Neural cell (in vitro differentiated cells): ENCODE data around the gene NCK2. TPM values are rescaled to one million over a fixed set of nuclear protein-coding genes. Genes with fewer than 3 reads are reported as not detected.

Experiments used
- H2AFZ ChIP-seq: fragments of 200-600, 300-800 bp; sonication (generic), shearing (Covaris generic); 2 replicates; pipeline ENCODE4 v1.6.0; 2014; ENCODE audit warnings: low read depth, mild to moderate bottlenecking, antibody characterized with exemption, low read length, moderate library complexity
- H3F3A ChIP-seq: fragments of 200-600 bp; shearing (Covaris generic); 2 replicates; pipeline ENCODE4 v1.6.1; 2016; ENCODE audit warnings: mild to moderate bottlenecking, moderate library complexity, mixed read lengths, antibody characterized with exemption, low read length; ENCODE audit not compliant: insufficient read depth, poor library complexity, severe bottlenecking
- H3K27ac ChIP-seq: fragments of 200-600, 300-800 bp; sonication (generic), shearing (Covaris generic); 2 replicates; pipeline ENCODE4 v1.5.1; 2014; ENCODE audit warnings: mild to moderate bottlenecking, low read length, moderate library complexity
- H3K27me3 ChIP-seq: fragments of 300-800, 200-600 bp; sonication (generic), shearing (Covaris generic); 2 replicates; pipeline ENCODE4 v1.6.0; 2014; ENCODE audit warnings: mild to moderate bottlenecking, low read depth, low read length, moderate library complexity; ENCODE audit not compliant: insufficient read depth
- H3K36me3 ChIP-seq: fragments of 300-800, 200-600 bp; sonication (generic), shearing (Covaris generic); 2 replicates; pipeline ENCODE4 v1.5.1; 2014; ENCODE audit warnings: mild to moderate bottlenecking, antibody characterized with exemption, low read length, moderate library complexity; ENCODE audit not compliant: insufficient read depth
- H3K4me2 ChIP-seq: fragments of 300-800, 200-600 bp; sonication (generic), shearing (Covaris generic); 2 replicates; pipeline ENCODE4 v1.6.0; 2014; ENCODE audit warnings: mild to moderate bottlenecking, low read length
- H3K4me3 ChIP-seq: fragments of 300-800, 200-600 bp; sonication (generic), shearing (Covaris generic); 2 replicates; pipeline ENCODE4 v1.5.1; 2014; ENCODE audit warnings: mild to moderate bottlenecking, low read length, moderate library complexity
- H3K79me2 ChIP-seq: fragments of 200-600 bp; shearing (Covaris generic); replicated peaks from 2 replicates; pipeline ENCODE4 v1.6.0; 2014; ENCODE audit warnings: mild to moderate bottlenecking, low read length, moderate library complexity; ENCODE audit not compliant: insufficient read depth
- H3K9ac ChIP-seq: fragments of 300-800, 200-600 bp; sonication (generic), shearing (Covaris generic); 2 replicates; pipeline ENCODE4 v1.6.1; 2016; ENCODE audit warnings: mild to moderate bottlenecking, low read length, mixed read lengths
- H3K9me2 ChIP-seq: fragments of 200-600 bp; shearing (Covaris generic); 2 replicates; pipeline ENCODE4 v1.6.1; 2016; ENCODE audit warnings: mild to moderate bottlenecking, low read length, mixed read lengths; ENCODE audit not compliant: insufficient read depth
- H3K9me3 ChIP-seq: fragments of 200-600, 300-800 bp; sonication (generic), shearing (Covaris generic); 2 replicates; pipeline ENCODE4 v1.6.1; 2016; ENCODE audit warnings: mild to moderate bottlenecking, mixed run types, low read length, moderate library complexity, mixed read lengths
- H4K20me1 ChIP-seq: fragments of 200-600 bp; shearing (Covaris generic); 2 replicates; pipeline ENCODE4 v1.6.1; 2016; ENCODE audit warnings: mild to moderate bottlenecking, mixed run types; ENCODE audit not compliant: insufficient read depth
- EP300 ChIP-seq: fragments of 450-650 bp; conservative IDR thresholded peaks from 2 replicates; pipeline ENCODE4 v1.6.1; 2014; ENCODE audit warnings: antibody characterized with exemption, mild to moderate bottlenecking, moderate library complexity; ENCODE audit not compliant: poor library complexity, severe bottlenecking
- EZH2 ChIP-seq: fragments of 200-600, 300-800 bp; shearing (Covaris generic), sonication (generic); IDR thresholded peaks from 2 replicates; pipeline ENCODE4 v1.6.1; 2014; ENCODE audit warnings: antibody characterized with exemption, low read length, borderline replicate concordance, mild to moderate bottlenecking; ENCODE audit not compliant: insufficient read depth, poor library complexity, severe bottlenecking
- MXI1 ChIP-seq: fragments of 450-650 bp; conservative IDR thresholded peaks from 2 replicates; pipeline ENCODE4 v1.6.1; 2014; ENCODE audit warnings: antibody characterized with exemption, mild to moderate bottlenecking; ENCODE audit not compliant: poor library complexity, severe bottlenecking
- POLR2AphosphoS5 ChIP-seq: IDR thresholded peaks from 2 replicates; pipeline ENCODE4 v1.6.1; 2012
- RAD21 ChIP-seq: fragments of 450-650 bp; conservative IDR thresholded peaks from 2 replicates; pipeline ENCODE4 v1.6.1; 2014; ENCODE audit warnings: antibody characterized with exemption, mild to moderate bottlenecking, moderate library complexity
- SMC3 ChIP-seq: fragments of 450-650 bp; conservative IDR thresholded peaks from 2 replicates; pipeline ENCODE4 v1.6.1; 2014; ENCODE audit warnings: antibody characterized with exemption, mild to moderate bottlenecking, moderate library complexity; ENCODE audit not compliant: poor library complexity
- TAF1 ChIP-seq: IDR thresholded peaks from 2 replicates; pipeline ENCODE4 v1.6.1; 2012; ENCODE audit warnings: low read depth
- polyA plus RNA-seq: library from polyadenylated mRNA; depleted of rRNA; stranded (reverse); fragments of >200 nt; gene quantifications from 2 replicates; pipeline ENCODE4 v1.2.3, GENCODE V29; 2014
- TF ChIP-seq, protein P1 (sequence below): IDR thresholded peaks from 2 replicates; pipeline ENCODE4 v1.6.1; 2012; ENCODE audit warnings: borderline replicate concordance
- TF ChIP-seq, protein P2 (sequence below): fragments of 450-650 bp; IDR thresholded peaks from 2 replicates; pipeline ENCODE4 v1.5.1; 2014; ENCODE audit warnings: antibody characterized with exemption, mild to moderate bottlenecking, moderate library complexity; ENCODE audit not compliant: poor library complexity, severe bottlenecking

NCK2 gene
- polyA plus RNA-seq, 1 donor from 2014 or later, result 49.4 TPM

DNA sequence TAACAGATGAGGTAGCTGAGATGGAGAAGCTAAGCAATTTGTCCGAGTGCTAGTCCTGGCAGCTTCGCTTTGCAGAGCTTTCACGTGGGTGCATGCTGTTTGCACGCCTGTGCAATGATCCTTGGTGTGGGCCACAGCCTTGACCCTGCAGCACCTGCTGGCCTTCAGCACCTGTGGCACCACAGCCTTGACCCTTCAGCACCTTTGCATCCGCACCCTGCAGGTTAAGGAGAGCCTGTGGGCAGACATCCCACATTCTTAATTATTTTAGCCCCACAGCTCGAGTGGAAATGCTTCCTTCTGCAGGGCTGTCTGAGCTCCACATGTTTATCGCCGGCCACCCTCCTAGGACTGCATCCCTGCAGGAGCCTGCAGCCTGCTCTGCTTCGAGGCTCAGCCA is 19.3 kb downstream of the NCK2 start:
- TF ChIP-seq, protein P1, sequence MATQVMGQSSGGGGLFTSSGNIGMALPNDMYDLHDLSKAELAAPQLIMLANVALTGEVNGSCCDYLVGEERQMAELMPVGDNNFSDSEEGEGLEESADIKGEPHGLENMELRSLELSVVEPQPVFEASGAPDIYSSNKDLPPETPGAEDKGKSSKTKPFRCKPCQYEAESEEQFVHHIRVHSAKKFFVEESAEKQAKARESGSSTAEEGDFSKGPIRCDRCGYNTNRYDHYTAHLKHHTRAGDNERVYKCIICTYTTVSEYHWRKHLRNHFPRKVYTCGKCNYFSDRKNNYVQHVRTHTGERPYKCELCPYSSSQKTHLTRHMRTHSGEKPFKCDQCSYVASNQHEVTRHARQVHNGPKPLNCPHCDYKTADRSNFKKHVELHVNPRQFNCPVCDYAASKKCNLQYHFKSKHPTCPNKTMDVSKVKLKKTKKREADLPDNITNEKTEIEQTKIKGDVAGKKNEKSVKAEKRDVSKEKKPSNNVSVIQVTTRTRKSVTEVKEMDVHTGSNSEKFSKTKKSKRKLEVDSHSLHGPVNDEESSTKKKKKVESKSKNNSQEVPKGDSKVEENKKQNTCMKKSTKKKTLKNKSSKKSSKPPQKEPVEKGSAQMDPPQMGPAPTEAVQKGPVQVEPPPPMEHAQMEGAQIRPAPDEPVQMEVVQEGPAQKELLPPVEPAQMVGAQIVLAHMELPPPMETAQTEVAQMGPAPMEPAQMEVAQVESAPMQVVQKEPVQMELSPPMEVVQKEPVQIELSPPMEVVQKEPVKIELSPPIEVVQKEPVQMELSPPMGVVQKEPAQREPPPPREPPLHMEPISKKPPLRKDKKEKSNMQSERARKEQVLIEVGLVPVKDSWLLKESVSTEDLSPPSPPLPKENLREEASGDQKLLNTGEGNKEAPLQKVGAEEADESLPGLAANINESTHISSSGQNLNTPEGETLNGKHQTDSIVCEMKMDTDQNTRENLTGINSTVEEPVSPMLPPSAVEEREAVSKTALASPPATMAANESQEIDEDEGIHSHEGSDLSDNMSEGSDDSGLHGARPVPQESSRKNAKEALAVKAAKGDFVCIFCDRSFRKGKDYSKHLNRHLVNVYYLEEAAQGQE, result no peak
- no peak for TF ChIP-seq SMC3
- TF ChIP-seq EP300, result no peak
- TF ChIP-seq EZH2, result no peak
- TF ChIP-seq, protein P2, sequence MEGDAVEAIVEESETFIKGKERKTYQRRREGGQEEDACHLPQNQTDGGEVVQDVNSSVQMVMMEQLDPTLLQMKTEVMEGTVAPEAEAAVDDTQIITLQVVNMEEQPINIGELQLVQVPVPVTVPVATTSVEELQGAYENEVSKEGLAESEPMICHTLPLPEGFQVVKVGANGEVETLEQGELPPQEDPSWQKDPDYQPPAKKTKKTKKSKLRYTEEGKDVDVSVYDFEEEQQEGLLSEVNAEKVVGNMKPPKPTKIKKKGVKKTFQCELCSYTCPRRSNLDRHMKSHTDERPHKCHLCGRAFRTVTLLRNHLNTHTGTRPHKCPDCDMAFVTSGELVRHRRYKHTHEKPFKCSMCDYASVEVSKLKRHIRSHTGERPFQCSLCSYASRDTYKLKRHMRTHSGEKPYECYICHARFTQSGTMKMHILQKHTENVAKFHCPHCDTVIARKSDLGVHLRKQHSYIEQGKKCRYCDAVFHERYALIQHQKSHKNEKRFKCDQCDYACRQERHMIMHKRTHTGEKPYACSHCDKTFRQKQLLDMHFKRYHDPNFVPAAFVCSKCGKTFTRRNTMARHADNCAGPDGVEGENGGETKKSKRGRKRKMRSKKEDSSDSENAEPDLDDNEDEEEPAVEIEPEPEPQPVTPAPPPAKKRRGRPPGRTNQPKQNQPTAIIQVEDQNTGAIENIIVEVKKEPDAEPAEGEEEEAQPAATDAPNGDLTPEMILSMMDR, result no peak
- TF ChIP-seq TAF1, result no peak
- TF ChIP-seq RAD21, result no peak
- TF ChIP-seq MXI1, result no peak
- TF ChIP-seq POLR2AphosphoS5, result no peak
- H4K20me1 ChIP-seq, result peaks cover 3% of the 10 kb centered on the region

DNA sequence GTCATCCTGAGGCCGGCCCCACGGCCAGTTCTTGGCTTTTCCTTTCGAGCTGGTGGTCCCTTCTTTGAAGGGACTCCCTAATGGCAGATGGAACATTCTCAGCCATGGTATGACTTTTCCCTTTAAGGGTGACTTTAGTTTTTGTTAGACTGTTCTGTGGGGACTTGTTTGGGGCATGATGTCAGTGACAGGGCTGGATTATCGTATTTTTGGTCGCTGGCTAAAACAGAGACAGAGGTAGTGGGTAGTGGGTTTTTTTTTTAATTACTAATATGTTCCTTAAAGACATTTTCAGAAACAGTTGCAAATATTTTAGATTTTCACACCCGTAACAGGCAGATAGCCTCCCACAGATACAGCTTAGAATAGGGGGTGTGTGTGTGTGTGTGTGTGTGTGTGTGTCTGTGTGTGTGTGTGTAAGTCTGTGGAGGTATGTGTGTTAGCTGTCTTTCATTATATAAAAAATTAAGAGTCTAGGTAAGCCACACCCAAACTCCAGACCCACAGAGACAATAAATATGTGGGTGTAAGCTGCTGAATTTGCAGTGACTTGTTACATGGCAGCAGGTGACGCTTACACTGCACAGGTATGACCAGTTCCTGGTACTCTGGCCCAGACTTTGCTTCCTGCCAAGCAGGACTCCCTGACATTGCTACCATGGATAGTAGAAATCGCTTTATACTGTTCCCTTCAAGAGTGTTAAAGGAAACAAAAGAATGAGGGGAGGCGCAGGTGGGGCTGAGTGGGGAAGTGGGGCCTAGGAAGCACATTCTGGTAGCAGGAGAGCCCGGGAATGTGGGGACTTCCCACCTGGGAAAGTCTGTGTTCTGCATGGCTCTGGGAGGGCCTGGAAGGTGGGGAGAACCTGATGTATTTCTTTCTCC is 20.9 kb downstream of the NCK2 start:
- TF ChIP-seq, protein P2, result no peak
- TF ChIP-seq MXI1 (no peak), SMC3 (no peak), RAD21 (no peak), EZH2 (no peak), EP300 (no peak), TAF1 (no peak), POLR2AphosphoS5 (no peak)
- TF ChIP-seq, protein P1, result no peak
- Histone ChIP-seq H3K4me2 (no peak overlapping the region), H3K36me3 (peaks cover 6% of the 10 kb centered on the region), H3K27me3 (no peaks in the 10 kb centered on the region), H3K4me3 (no peak overlapping the region), H3K9me2 (no peaks in the 10 kb centered on the region), H3K9ac (no peak overlapping the region), H3K27ac (no peak overlapping the region), H2AFZ (no peak overlapping the region), H3F3A (no peaks in the 10 kb centered on the region), H3K9me3 (no peaks in the 10 kb centered on the region), H4K20me1 (peaks cover 3% of the 10 kb centered on the region), H3K79me2 (peaks cover 63% of the 10 kb centered on the region)

More for the DNA sequence above, 19.3 kb downstream of the NCK2 start:
- peaks cover 65% of the 10 kb centered on the region for H3K79me2 ChIP-seq
- H3K36me3 ChIP-seq, result peaks cover 6% of the 10 kb centered on the region
- H3K27me3 ChIP-seq, result no peaks in the 10 kb centered on the region
- H3K4me2 ChIP-seq, result no peak overlapping the region
- no peak overlapping the region for H3K27ac ChIP-seq
- H3K4me3 ChIP-seq, result no peak overlapping the region
- H3F3A ChIP-seq, result no peaks in the 10 kb centered on the region
- no peak overlapping the region for H3K9ac ChIP-seq
- no peak overlapping the region for H2AFZ ChIP-seq
- no peaks in the 10 kb centered on the region for H3K9me3 ChIP-seq
- no peaks in the 10 kb centered on the region for H3K9me2 ChIP-seq
